Suprapubic skin (tissue), 4 donors: ENCODE results near the gene DGLUCY. TPM values are rescaled to one million over a fixed set of nuclear protein-coding genes. Genes with fewer than 3 reads are reported as not detected.
A peak's percentile ranks its signal among the peaks of the same experiment; 100 is the strongest.

ENCODE experiments used
- DNase-seq, 2 donors: peaks; one replicate each; pipeline ENCODE4 v3.0.0-alpha.2; 2019; ENCODE audit warnings: low spot score in 2 of 2
- H3K27ac ChIP-seq: fragments of 200-600 bp; sonication (generic); one replicate; pipeline ENCODE4 v1.5.1; 2019
- H3K27me3 ChIP-seq: fragments of 200-600 bp; sonication (generic); one replicate; pipeline ENCODE4 v1.5.1; 2019
- H3K36me3 ChIP-seq: fragments of 200-600 bp; sonication (generic); one replicate; pipeline ENCODE4 v1.5.1; 2019
- H3K4me1 ChIP-seq: fragments of 200-600 bp; sonication (generic); one replicate; pipeline ENCODE4 v1.5.1; 2019
- H3K4me3 ChIP-seq: fragments of 200-600 bp; sonication (generic); one replicate; pipeline ENCODE4 v1.5.1; 2019; ENCODE audit warnings: mild to moderate bottlenecking
- H3K9me3 ChIP-seq: fragments of 200-600 bp; sonication (generic); one replicate; pipeline ENCODE4 v1.5.1; 2019
- CTCF ChIP-seq, 2 donors: fragments of 200-600 bp in 1 of 2; fragments of 450-650 bp in 1 of 2; sonication (generic) in 1 of 2; IDR thresholded peaks; one replicate each; pipeline ENCODE4 v1.5.1; 2016 to 2019; ENCODE audit warnings: antibody characterized with exemption in 2 of 2, mild to moderate bottlenecking in 1 of 2, moderate library complexity in 1 of 2
- EP300 ChIP-seq: sonication (generic); formaldehyde crosslinking; IDR thresholded peaks from one replicate; pipeline ENCODE4 v1.6.1; 2017; ENCODE audit warnings: antibody characterized with exemption
- POLR2A ChIP-seq, 2 donors: fragments of 450-650 bp; IDR thresholded peaks; one replicate each; pipeline ENCODE4 v1.6.1; 2017; ENCODE audit warnings: antibody characterized with exemption in 2 of 2, mild to moderate bottlenecking in 2 of 2, moderate library complexity in 2 of 2
- POLR2AphosphoS5 ChIP-seq, 3 donors: sonication (generic); formaldehyde crosslinking; IDR thresholded peaks; one replicate each; pipeline ENCODE4 v1.6.1; 2017; ENCODE audit warnings: antibody characterized with exemption in 3 of 3
- WGBS: methylation state at CpG from one replicate; pipeline ENCODE4 v1.1.5; 2018; 5-methylcytosine and 5-hydroxymethylcytosine counted together
- total RNA-seq, 4 donors: library from RNA; depleted of rRNA; stranded (reverse); fragments of >200 nt; gene quantifications; one replicate each; pipeline ENCODE4 v1.1.0, GENCODE V29; 2016

Gene DGLUCY
- total RNA-seq, 4 donors from 2014 or later, result 54.0 to 94.9 (median 69.3) TPM

GRCh38 chr14:91258876-91259275, 145.0 kb downstream of the DGLUCY start:
- no peak for DNase-seq
- Histone ChIP-seq H3K4me1 (peaks cover 21% of the 10 kb centered on the region), H3K27ac (no peak overlapping the region), H3K36me3 (no peaks in the 10 kb centered on the region), H3K9me3 (no peaks in the 10 kb centered on the region), H3K27me3 (peaks cover 5% of the 10 kb centered on the region), H3K4me3 (no peak overlapping the region)
- TF ChIP-seq EP300 (no peak), POLR2AphosphoS5 (IDR thresholded peaks at IDR 0.05) (no peak), CTCF (IDR thresholded peaks at IDR 0.05) (no peak), POLR2A (IDR thresholded peaks at IDR 0.05) (no peak)
- 92% methylated on average over 3 of the region's 3 CpGs for WGBS

GRCh38 chr14:91261115-91261514, 147.2 kb downstream of the DGLUCY start:
- H3K9me3 ChIP-seq, result no peaks in the 10 kb centered on the region
- peaks cover 6% of the 10 kb centered on the region for H3K27me3 ChIP-seq
- peaks cover 36% of the 10 kb centered on the region for H3K4me1 ChIP-seq
- TF ChIP-seq EP300, result no peak
- TF ChIP-seq POLR2AphosphoS5 (IDR thresholded peaks at IDR 0.05), result no peak
- no peak for TF ChIP-seq POLR2A (IDR thresholded peaks at IDR 0.05)
- TF ChIP-seq CTCF (IDR thresholded peaks at IDR 0.05), result no peak
- 94% methylated on average over 5 of the region's 5 CpGs for WGBS
- no peak overlapping the region for H3K27ac ChIP-seq
- H3K36me3 ChIP-seq, result no peaks in the 10 kb centered on the region
- no peak overlapping the region for H3K4me3 ChIP-seq
- no peak for DNase-seq

GRCh38 chr14:91261986-91262549, 148.2 kb downstream of the DGLUCY start:
- Histone ChIP-seq H3K4me3 (no peak overlapping the region), H3K27ac (no peak overlapping the region), H3K4me1 (peaks cover 36% of the 10 kb centered on the region), H3K9me3 (no peaks in the 10 kb centered on the region), H3K27me3 (peaks cover 6% of the 10 kb centered on the region), H3K36me3 (no peaks in the 10 kb centered on the region)
- TF ChIP-seq POLR2A (IDR thresholded peaks at IDR 0.05) (no peak), EP300 (no peak), CTCF (IDR thresholded peaks at IDR 0.05) (no peak), POLR2AphosphoS5 (IDR thresholded peaks at IDR 0.05) (no peak)
- 91% methylated on average over 11 of the region's 11 CpGs for WGBS
- no peak for DNase-seq

- Histone ChIP-seq H3K9me3 (no peaks in the 10 kb centered on the region), H3K4me1 (peaks cover 27% of the 10 kb centered on the region), H3K27ac (no peak overlapping the region), H3K4me3 (no peak overlapping the region), H3K36me3 (no peaks in the 10 kb centered on the region), H3K27me3 (peaks cover 6% of the 10 kb centered on the region)
- TF ChIP-seq POLR2AphosphoS5 (IDR thresholded peaks at IDR 0.05) (no peak), POLR2A (IDR thresholded peaks at IDR 0.05) (no peak), CTCF (IDR thresholded peaks at IDR 0.05) (no peak), EP300 (no peak)
- 90% methylated on average over 2 of the region's 2 CpGs for WGBS
- no peak for DNase-seq
Measured at GRCh38 chr14:91263329-91263728, 149.5 kb downstream of the DGLUCY start.

- no peak for TF ChIP-seq CTCF (IDR thresholded peaks at IDR 0.05)
- TF ChIP-seq POLR2A (IDR thresholded peaks at IDR 0.05), result no peak
- TF ChIP-seq EP300, result no peak
- no peak for DNase-seq
- H3K27me3 ChIP-seq, result peaks cover 6% of the 10 kb centered on the region
- WGBS, result 11% methylated on average over 17 of the region's 69 CpGs
- H3K36me3 ChIP-seq, result no peaks in the 10 kb centered on the region
- peak overlapping the region; percentile 53 for H3K4me3 ChIP-seq
- peaks cover 27% of the 10 kb centered on the region for H3K4me1 ChIP-seq
- H3K9me3 ChIP-seq, result no peaks in the 10 kb centered on the region
- H3K27ac ChIP-seq, result no peak overlapping the region
Measured at GRCh38 chr14:91264151-91265150, 150.6 kb downstream of the DGLUCY start.
